ENCODE measurements around the gene IL32.
A peak's percentile ranks its signal among the peaks of the same experiment; 100 is the strongest.

Gene IL32

DNA sequence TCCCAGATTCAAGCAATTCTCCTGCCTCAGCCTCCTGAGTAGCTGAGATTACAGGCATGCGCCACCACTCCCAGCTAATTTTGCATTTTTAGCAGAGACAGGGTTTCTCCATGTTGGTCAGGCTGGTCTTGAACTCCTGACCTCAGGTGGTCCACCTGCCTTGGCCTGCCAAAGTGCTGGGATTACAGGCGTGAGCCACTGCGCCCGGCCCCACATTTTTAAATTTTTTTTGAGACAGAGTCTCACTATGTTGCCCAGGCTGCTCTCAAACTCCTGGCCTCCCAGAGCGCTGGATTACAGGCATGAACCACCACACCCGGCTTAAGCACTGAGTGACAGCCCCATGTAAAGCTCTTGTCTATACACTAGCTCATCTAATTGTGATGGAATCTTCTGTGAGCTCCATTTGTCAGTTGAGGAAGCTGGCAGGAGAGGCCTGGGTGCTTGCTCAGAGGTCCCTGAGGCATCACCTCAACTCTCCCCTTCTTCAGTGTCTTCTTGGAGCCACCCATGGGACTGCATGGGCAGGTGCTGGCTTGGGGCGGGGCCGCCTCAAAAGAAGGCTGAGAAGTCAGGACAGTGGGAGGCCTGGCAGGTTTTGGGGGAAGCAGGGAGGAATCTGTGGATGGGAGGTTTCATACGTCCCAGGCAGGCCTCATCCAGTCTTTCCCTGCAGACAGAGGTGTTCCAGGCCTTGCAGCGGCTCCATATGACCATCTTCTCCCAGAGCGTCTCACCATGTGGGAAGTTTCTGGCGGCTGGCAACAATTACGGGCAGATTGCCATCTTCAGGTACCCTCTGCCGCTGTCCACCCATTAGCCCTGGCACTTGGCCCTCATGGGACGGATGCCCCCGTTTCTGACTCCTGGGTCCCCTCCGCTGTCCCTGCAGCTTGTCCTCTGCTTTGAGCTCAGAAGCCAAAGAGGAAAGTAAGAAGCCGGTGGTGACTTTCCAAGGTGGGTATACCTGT lies 40.1 kb upstream of the IL32 start:
- no peak for DNase-seq (ENCODE audit: low read depth in 2 of 2)
- TF ChIP-seq, protein P1, sequence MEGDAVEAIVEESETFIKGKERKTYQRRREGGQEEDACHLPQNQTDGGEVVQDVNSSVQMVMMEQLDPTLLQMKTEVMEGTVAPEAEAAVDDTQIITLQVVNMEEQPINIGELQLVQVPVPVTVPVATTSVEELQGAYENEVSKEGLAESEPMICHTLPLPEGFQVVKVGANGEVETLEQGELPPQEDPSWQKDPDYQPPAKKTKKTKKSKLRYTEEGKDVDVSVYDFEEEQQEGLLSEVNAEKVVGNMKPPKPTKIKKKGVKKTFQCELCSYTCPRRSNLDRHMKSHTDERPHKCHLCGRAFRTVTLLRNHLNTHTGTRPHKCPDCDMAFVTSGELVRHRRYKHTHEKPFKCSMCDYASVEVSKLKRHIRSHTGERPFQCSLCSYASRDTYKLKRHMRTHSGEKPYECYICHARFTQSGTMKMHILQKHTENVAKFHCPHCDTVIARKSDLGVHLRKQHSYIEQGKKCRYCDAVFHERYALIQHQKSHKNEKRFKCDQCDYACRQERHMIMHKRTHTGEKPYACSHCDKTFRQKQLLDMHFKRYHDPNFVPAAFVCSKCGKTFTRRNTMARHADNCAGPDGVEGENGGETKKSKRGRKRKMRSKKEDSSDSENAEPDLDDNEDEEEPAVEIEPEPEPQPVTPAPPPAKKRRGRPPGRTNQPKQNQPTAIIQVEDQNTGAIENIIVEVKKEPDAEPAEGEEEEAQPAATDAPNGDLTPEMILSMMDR (IDR thresholded peaks at IDR 0.05; ENCODE audit: low read depth, low read length) = no peak
- no peak overlapping the region for H3K4me3 ChIP-seq (replicated peaks in 1 of 2; ENCODE audit: low read depth in 2 of 2, low read length in 2 of 2)

DNA sequence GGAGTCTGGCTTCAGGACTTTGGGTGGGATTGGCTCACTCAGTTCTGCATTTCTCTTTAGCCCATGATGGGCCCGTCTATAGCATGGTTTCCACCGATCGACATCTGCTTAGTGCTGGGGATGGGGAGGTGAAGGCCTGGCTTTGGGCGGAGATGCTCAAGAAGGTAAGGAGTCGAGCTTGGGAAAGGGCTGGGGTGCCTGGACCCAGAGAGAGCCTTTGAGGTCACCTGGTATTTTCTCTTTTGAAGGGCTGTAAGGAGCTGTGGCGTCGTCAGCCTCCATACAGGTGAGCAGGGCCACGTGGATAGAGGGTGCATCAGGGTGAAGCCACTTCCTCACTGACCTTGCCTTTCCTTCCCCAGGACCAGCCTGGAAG lies 39.4 kb upstream of the IL32 start:
- DNase-seq (ENCODE audit: low read depth in 2 of 2) = no peak
- H3K4me3 ChIP-seq (replicated peaks in 1 of 2; ENCODE audit: low read depth in 2 of 2, low read length in 2 of 2) = no peak overlapping the region
- TF ChIP-seq, protein P1 (IDR thresholded peaks at IDR 0.05; ENCODE audit: low read depth, low read length) = no peak

DNA sequence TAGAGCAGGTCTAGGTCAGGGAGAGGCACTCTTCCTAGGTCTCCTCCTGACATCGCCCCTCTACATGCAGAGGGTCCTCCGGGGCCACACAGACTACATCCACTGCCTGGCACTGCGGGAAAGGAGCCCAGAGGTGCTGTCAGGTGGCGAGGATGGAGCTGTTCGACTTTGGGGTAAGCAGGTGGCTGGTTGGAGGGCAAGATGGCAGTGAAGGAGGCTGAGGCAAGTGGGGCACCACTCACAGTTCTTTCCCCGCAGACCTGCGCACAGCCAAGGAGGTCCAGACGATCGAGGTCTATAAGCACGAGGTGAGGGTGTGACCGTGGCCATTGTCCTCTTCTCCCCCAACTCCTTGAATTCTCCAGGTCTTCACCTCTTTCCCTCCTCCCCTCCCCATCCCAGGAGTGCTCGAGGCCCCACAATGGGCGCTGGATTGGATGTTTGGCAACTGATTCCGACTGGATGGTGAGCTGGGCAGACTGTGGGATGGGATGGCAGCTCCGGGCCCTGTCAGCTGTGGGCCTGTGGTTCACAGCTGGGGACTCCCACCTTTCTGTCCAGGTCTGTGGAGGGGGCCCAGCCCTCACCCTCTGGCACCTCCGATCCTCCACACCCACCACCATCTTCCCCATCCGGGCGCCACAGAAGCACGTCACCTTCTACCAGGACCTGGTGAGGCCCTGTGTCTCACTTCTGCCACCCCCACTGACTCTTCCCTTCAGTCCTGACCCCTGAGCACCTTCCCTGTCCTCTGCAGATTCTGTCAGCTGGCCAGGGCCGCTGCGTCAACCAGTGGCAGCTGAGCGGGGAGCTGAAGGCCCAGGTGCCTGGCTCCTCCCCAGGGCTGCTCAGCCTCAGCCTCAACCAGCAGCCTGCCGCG lies 38.6 kb upstream of the IL32 start:
- DNase-seq (ENCODE audit: low read depth in 2 of 2) = no peak
- TF ChIP-seq, protein P1 (IDR thresholded peaks at IDR 0.05; ENCODE audit: low read depth, low read length) = no peak
- H3K4me3 ChIP-seq (replicated peaks in 1 of 2; ENCODE audit: low read depth in 2 of 2, low read length in 2 of 2) = no peak overlapping the region

DNA sequence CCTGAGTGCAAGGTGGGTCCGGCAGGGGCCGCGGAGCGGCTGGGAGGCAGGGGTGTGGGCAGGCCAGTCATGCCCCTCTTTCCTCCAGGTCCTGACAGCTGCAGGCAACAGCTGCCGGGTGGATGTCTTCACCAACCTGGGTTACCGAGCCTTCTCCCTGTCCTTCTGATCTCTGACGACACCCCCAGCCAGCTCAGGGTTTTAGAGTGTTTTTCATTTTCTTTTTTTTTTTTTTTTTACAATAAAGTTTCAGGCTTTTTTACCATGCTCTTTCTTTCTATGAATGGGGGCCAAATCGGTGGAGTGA lies 38.0 kb upstream of the IL32 start:
- TF ChIP-seq, protein P1 (IDR thresholded peaks at IDR 0.05; ENCODE audit: low read depth, low read length) = no peak
- H3K4me3 ChIP-seq (replicated peaks in 1 of 2; ENCODE audit: low read depth in 2 of 2, low read length in 2 of 2) = no peak overlapping the region
- DNase-seq (ENCODE audit: low read depth in 2 of 2) = no peak

DNA sequence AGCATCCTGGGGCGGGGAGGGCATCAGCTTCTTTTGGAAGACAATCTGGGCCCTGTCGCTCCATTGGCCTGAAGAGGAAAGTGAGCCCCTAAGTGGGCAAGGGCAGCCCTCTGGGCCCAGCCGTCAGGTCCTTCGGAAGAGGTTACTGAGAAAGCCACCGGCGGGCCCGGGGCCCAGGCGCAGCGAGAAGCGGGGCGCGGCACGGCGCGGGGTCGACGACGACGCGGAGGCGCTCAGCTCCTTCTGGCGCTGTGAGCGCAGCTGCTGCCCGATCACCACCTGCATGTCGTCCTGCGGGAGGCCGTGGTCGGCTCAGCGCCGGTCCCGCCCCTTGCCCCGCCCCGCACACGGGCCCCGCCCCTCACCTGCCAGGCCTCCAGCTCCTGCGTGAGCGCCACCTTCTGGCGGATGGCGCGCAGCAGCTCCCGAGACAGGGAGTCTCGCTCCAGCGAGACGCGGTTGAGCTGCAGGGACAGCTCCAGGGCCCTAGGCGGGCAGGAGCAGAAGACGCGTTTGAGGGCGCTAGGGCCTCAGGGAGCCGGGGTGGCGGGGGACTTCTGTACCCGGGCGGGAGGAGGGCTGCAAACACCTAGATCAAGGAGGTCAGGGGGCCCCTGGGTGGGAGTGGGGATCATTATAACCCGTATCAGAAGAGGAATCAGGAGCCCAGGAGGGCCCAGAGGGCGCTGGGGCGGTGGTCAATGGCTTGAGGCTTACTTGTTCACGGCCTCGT lies 37.3 kb upstream of the IL32 start:
- peak; percentile 63 to 73 for DNase-seq (ENCODE audit: low read depth in 2 of 2)
- TF ChIP-seq, protein P1 (IDR thresholded peaks at IDR 0.05; ENCODE audit: low read depth, low read length) = peak; percentile 70
- no peak overlapping the region for H3K4me3 ChIP-seq (replicated peaks in 1 of 2; ENCODE audit: low read depth in 2 of 2, low read length in 2 of 2)

DNA sequence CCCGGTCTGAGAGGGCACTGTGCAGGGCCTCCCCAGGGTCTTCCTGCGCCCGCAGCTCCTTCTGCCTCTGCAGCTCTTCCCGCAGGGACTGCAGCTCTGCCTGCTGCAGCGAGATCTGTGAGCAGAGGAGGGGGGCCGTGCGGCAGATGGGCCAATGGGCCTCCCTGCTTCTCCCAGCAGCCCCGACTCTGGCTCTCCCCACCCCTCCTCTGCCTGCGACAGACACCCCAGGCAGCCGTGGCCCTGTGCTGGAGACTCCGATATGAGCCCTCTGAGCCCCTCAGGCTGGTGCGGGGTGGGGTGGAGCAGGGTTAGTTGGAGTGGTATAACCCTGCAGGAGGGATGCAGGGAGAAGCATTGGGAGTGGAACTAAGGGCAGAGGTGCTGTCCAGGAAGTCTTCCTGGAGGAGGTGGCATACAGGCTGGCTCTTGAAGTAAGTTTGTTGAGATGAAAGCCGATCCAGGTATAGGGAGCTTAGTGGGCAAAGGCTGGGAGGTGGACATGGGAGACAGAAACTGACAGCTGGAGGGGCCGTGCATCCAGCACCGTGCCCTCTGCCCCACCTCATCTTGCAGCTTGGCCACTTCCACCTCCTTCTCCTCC lies 36.6 kb upstream of the IL32 start:
- no peak for DNase-seq (ENCODE audit: low read depth in 2 of 2)
- TF ChIP-seq, protein P1 (IDR thresholded peaks at IDR 0.05; ENCODE audit: low read depth, low read length) = no peak
- no peak overlapping the region for H3K4me3 ChIP-seq (replicated peaks in 1 of 2; ENCODE audit: low read depth in 2 of 2, low read length in 2 of 2)

All from cardiac fibroblast (primary cell).